ENCODE results near the gene KCNN3. TPM values are rescaled to one million over a fixed set of nuclear protein-coding genes. Genes with fewer than 3 reads are reported as not detected.

Gene KCNN3
- total RNA-seq, 4 donors from 2014 or later, result 0.24 to 2.4 (median 0.95) TPM

GRCh38 chr1:154759196-154759595 lies 110.9 kb downstream of the KCNN3 start:
- no peak for TF ChIP-seq CTCF (IDR thresholded peaks at IDR 0.05)
- no peak for ATAC-seq (ENCODE audit: low FRiP score)
- no peak for DNase-seq (ENCODE audit: low spot score)

- no peak for TF ChIP-seq CTCF (IDR thresholded peaks at IDR 0.05)
- ATAC-seq (ENCODE audit: low FRiP score), result no peak
- no peak for DNase-seq (ENCODE audit: low spot score)
Measured at GRCh38 chr1:154758346-154758745, 111.7 kb downstream of the KCNN3 start.

GRCh38 chr1:154756793-154757548 lies 113.1 kb downstream of the KCNN3 start:
- ATAC-seq (ENCODE audit: low FRiP score) (no peak), DNase-seq (ENCODE audit: low spot score) (no peak)
- TF ChIP-seq CTCF (IDR thresholded peaks at IDR 0.05), result no peak

- DNase-seq (ENCODE audit: low spot score), result no peak
- ATAC-seq (ENCODE audit: low FRiP score), result no peak
- TF ChIP-seq CTCF (IDR thresholded peaks at IDR 0.05), result no peak
Measured at GRCh38 chr1:154755858-154756730, 114.0 kb downstream of the KCNN3 start.

- no peak for DNase-seq (ENCODE audit: low spot score)
- ATAC-seq (ENCODE audit: low FRiP score), result no peak
- TF ChIP-seq CTCF (IDR thresholded peaks at IDR 0.05), result no peak
Measured at GRCh38 chr1:154753426-154753825, 116.7 kb downstream of the KCNN3 start.

GRCh38 chr1:154752273-154753030 lies 117.6 kb downstream of the KCNN3 start:
- no peak for DNase-seq (ENCODE audit: low spot score)
- TF ChIP-seq CTCF (IDR thresholded peaks at IDR 0.05), result no peak
- no peak for ATAC-seq (ENCODE audit: low FRiP score)
